Effector memory CD4-positive, alpha-beta T cell (primary cell): ENCODE measurements around the gene GCFC2.
A peak's percentile ranks its signal among the peaks of the same experiment; 100 is the strongest.

Experiments used
- DNase-seq, 3 donors: peaks; one replicate each; pipeline ENCODE4 v3.0.0-alpha.2; 2020
- H3K27ac ChIP-seq: 2 replicates; pipeline ENCODE4 v1.7.0; 2013; ENCODE audit warnings: mild to moderate bottlenecking, low read length, moderate library complexity; ENCODE audit not compliant: insufficient read depth, poor library complexity, severe bottlenecking
- H3K27me3 ChIP-seq: replicated peaks from 2 replicates; pipeline ENCODE4 v1.7.0; 2013; ENCODE audit warnings: mild to moderate bottlenecking, low read length; ENCODE audit not compliant: insufficient read depth, control insufficient read depth, poor library complexity, severe bottlenecking
- H3K36me3 ChIP-seq: 2 replicates; pipeline ENCODE4 v1.7.0; 2013; ENCODE audit warnings: mild to moderate bottlenecking, low read length, moderate library complexity; ENCODE audit not compliant: control insufficient read depth, insufficient read depth
- H3K4me1 ChIP-seq: 2 replicates; pipeline ENCODE4 v1.7.0; 2013; ENCODE audit warnings: low read length, mild to moderate bottlenecking; ENCODE audit not compliant: control insufficient read depth, insufficient read depth, poor library complexity, severe bottlenecking
- H3K4me3 ChIP-seq: 2 replicates; pipeline ENCODE4 v1.7.0; 2013; ENCODE audit warnings: low read length, low read depth, mild to moderate bottlenecking; ENCODE audit not compliant: insufficient read depth, poor library complexity, severe bottlenecking
- H3K9me3 ChIP-seq: 2 replicates; pipeline ENCODE4 v1.7.0; 2013; ENCODE audit warnings: mild to moderate bottlenecking, low read length, moderate library complexity; ENCODE audit not compliant: control insufficient read depth

GCFC2 gene

DNA sequence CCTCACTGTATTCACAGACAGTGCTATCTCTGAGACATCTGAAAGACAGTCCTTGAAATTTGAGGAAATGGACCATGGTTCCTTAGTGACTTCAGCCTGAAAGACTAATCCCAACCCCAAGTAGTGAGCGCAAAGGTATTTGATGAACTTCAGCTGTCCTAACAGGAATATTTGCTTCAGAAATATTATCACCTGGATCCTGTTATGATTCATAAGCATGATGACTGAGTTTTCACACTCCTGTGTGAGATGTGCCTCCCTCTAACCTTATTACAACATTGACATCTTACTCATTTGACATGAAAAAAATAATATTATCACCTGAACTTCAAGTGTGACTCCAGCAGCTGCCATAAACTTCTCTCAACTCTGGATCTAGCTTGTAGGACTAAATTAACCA, 75.8 kb downstream of the GCFC2 start:
- Histone ChIP-seq H3K27me3 (no peaks in the 10 kb centered on the region), H3K27ac (no peak overlapping the region), H3K9me3 (no peaks in the 10 kb centered on the region), H3K36me3 (no peaks in the 10 kb centered on the region), H3K4me3 (no peak overlapping the region), H3K4me1 (no peaks in the 10 kb centered on the region)
- no peak for DNase-seq

DNA sequence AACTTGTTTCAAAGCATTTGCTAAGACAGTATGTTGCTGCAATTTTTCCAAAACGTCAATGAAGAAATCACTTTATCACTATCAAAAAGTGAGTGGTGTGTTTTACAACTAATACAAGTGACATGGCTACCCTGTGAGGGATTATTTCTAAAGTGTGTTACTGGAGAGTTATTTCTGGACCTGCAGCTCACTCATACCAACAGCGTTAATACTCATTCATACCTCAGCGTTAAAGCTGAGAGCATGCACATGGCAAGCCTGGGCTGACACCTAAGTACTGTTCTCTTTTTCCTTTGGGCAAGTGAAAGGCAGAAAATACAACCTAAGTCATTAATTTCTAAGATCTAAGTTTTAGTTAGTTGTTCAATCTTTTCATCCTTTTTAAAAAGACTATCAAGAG, 77.1 kb downstream of the GCFC2 start:
- Histone ChIP-seq H3K27ac (no peak overlapping the region), H3K36me3 (no peaks in the 10 kb centered on the region), H3K4me1 (no peaks in the 10 kb centered on the region), H3K27me3 (no peaks in the 10 kb centered on the region), H3K4me3 (no peak overlapping the region), H3K9me3 (no peaks in the 10 kb centered on the region)
- no peak for DNase-seq

DNA sequence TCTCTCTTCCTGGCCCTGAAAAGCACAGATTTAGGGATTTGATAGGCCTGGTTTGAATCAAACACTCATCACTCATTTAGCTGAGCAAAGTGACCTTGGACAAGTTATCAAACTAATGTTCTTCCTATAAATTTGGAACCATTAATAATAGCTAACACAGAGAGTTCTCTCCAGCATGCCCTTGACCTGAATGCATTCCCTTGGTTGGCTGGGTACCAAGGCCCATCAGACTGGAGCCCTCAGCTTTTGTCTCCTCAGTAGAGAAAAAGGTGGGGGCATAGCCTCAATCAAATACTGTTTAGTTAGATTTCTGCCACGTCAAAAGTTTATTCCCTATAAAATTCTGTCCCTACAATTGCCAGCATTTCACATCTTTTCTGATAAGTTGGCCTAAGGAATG, 77.9 kb downstream of the GCFC2 start:
- no peak overlapping the region for H3K4me3 ChIP-seq
- H3K36me3 ChIP-seq: no peaks in the 10 kb centered on the region
- no peaks in the 10 kb centered on the region for H3K9me3 ChIP-seq
- no peaks in the 10 kb centered on the region for H3K27me3 ChIP-seq
- no peaks in the 10 kb centered on the region for H3K4me1 ChIP-seq
- DNase-seq: no peak
- H3K27ac ChIP-seq: no peak overlapping the region

DNA sequence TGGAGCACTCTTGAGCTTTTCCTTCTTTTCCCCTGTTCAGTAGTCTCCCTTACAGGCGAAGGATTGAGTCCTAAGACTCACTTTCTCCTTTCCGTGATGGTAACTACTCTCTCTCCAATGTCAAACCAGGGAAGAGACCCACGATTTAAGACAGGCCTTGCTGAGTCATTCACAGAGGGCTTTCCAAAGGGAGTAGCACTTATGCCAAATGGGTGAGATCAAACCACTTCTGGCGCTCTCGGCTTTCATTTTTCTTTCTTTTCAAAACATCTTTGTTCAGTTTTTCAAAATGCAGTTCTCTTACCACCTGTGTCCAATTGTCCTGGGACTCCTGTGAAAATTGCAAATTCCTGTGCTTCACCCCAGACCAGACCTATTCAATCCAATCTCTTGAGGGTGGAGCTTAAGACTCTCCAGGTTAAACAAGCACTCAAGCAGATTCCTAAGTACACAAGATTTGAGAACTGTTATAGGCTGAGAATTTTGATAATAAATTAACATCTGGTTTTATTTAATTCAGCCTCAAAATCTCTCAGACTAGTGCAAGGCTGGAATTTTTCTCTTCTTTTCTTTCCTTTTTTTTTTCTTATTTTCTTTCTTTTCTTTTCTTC, 78.5 kb downstream of the GCFC2 start:
- Histone ChIP-seq H3K9me3 (no peaks in the 10 kb centered on the region), H3K36me3 (no peaks in the 10 kb centered on the region), H3K4me3 (no peak overlapping the region), H3K27me3 (no peaks in the 10 kb centered on the region), H3K27ac (no peak overlapping the region), H3K4me1 (no peaks in the 10 kb centered on the region)
- no peak for DNase-seq

DNA sequence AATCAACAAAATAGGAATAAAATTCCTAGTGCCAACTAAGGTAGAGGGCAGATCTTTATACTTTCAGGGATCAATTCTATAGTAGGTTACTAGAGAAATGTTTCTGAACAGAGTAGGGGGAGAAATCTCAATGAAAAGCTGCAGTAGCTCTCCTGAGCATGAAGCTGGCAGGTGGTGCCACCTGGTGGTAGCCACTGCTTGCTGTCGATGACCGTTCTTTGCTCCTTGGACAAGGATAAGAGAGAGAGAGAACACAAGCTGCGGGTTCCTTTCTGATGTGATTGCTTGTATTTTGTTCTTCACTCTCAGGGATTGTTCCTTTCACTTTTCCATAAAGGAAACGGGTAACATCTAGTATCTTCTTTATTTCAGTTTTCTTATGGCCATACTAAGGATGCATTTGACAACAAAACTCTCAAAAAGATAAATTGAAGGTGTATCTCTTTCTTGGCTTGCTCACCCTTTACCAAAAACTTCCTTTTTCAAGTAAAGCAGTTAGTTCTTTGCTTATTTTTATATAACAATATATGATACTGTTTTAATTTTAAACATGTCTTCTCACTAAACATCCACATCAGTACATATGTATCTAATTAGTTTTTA, 82.7 kb downstream of the GCFC2 start:
- Histone ChIP-seq H3K9me3 (no peaks in the 10 kb centered on the region), H3K27me3 (no peaks in the 10 kb centered on the region), H3K27ac (no peak overlapping the region), H3K4me1 (no peaks in the 10 kb centered on the region), H3K36me3 (no peaks in the 10 kb centered on the region), H3K4me3 (no peak overlapping the region)
- peak in 1 of 3 donors; percentile 22 for DNase-seq

DNA sequence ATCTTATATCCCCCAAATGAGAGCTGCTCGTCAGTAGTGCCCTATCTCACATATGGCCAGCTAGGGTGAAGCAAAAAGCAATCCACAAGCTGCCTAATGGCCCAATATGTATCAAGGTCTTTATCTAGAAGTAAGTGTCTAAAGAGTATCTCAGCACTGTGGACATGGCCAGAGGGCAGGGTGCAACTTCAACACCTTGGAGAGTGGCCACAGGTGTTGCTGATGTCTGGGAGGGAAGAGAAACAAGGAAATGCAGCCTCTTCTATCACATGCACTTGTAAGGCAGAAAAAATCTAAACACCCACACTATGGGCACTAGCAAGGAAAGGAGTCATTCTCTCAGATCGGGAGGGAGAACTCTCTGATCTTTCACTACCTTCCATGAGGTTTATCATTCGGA, 87.8 kb downstream of the GCFC2 start:
- no peak for DNase-seq

DNA sequence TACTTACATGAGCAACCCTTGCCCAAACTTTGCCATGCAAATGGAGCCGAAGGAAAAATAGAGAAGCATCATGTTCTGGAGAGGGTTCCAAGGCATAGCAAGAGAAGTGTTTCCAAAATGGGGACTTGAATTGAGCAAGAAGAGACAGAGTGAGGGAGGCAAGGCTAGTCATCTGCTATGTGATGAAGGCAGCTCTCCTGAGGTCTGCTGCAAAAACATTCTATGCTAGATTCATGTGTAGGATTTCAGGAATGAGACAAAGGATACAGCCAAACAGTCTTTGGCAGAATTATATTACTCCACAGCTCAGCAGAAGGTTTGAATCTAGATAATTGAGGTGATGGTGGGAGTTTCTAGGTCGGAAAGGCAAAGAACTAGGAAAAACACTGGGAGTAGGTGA, 88.2 kb downstream of the GCFC2 start:
- DNase-seq: no peak
- Histone ChIP-seq H3K27me3 (no peaks in the 10 kb centered on the region), H3K9me3 (no peaks in the 10 kb centered on the region), H3K27ac (no peak overlapping the region), H3K4me3 (no peak overlapping the region), H3K4me1 (no peaks in the 10 kb centered on the region), H3K36me3 (no peaks in the 10 kb centered on the region)

More for the DNA sequence above, 87.8 kb downstream of the GCFC2 start:
- no peaks in the 10 kb centered on the region for H3K4me1 ChIP-seq
- no peaks in the 10 kb centered on the region for H3K27me3 ChIP-seq
- H3K4me3 ChIP-seq: no peak overlapping the region
- H3K27ac ChIP-seq: no peak overlapping the region
- no peaks in the 10 kb centered on the region for H3K36me3 ChIP-seq
- H3K9me3 ChIP-seq: no peaks in the 10 kb centered on the region

DNA sequence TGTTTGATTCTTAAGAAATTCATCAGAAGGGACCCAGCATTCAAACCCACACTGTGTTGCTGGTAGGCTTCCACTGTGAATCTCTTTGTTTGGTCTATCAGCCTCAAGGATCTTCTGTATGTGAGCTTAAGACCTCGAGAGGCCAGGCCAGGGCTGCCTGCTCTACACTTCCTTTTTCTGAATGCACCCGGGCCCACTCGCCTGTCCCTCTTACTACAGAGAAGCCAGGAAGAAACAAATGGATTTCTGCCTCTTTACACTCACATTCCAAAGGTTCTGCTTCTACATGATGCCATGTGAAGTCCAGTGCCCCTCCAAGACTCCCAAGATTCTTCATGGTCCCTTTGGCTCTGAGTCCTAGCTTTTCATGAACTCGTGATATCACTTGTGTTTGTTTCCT, 89.5 kb downstream of the GCFC2 start:
- H3K4me3 ChIP-seq: no peak overlapping the region

DNA sequence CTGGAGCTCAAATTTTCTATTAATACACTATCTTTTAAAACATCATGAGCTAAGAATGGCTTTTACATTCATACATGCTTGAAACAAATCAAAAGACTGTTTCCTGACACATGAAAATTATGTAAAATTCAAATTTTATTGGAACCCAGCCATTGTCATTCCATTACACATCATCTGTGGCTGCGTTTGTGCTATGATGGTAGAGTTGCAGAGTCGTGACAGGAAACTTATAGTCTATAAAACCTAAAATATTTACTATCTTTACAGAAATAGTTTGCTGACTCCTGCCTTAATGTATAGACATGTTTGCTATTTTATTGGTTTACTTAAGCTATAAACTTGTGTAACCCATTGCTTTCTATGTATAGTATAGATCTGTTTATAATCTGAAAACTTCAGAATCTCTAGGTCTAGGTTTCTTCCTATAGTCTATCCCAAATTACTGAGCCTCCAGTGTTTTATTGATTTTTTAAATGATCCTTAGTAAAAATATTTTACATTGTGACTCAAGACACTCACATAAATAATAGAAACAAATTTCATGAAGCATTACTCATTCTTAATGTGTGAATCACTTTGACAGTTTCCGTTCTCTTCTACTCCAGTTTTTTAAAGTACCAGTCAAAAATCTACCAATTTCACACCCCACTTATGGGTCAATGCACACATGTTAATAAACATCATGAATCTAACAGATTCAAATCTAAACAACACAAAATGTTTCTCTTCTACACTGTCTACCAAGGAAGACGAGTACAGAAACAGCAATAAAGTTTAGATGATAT, 90.6 kb downstream of the GCFC2 start:
- Histone ChIP-seq H3K36me3 (no peaks in the 10 kb centered on the region), H3K4me3 (no peak overlapping the region), H3K9me3 (no peaks in the 10 kb centered on the region), H3K27ac (no peak overlapping the region), H3K27me3 (no peaks in the 10 kb centered on the region), H3K4me1 (no peaks in the 10 kb centered on the region)
- DNase-seq: no peak

More for the DNA sequence above, 89.5 kb downstream of the GCFC2 start:
- Histone ChIP-seq H3K27me3 (no peaks in the 10 kb centered on the region), H3K9me3 (no peaks in the 10 kb centered on the region), H3K27ac (no peak overlapping the region), H3K4me1 (no peaks in the 10 kb centered on the region), H3K36me3 (no peaks in the 10 kb centered on the region)
- no peak for DNase-seq

DNA sequence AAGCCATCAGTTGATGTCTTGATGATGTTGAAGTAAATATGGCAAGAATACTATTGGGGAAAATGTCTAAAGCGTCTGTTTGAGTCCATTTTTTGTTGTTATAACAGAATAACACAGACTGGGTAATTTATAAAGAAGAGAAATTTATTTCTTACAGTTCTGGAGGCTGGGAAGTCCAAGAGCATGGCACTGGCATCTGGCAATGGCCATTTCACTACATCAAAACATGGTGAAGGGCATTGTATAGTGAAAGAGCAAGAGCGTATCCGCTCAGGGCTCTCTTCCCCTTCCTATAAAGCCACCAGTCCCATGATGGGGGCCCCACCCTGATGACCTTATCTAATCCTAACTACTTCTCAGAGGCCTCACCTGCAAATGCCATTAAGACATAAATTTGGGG, 93.8 kb downstream of the GCFC2 start:
- no peaks in the 10 kb centered on the region for H3K4me1 ChIP-seq
- no peaks in the 10 kb centered on the region for H3K9me3 ChIP-seq
- H3K36me3 ChIP-seq: no peaks in the 10 kb centered on the region
- H3K4me3 ChIP-seq: no peak overlapping the region
- H3K27ac ChIP-seq: no peak overlapping the region
- DNase-seq: no peak
- no peaks in the 10 kb centered on the region for H3K27me3 ChIP-seq
